ENCODE data around the gene KIF19.

The KIF19 gene

DNA sequence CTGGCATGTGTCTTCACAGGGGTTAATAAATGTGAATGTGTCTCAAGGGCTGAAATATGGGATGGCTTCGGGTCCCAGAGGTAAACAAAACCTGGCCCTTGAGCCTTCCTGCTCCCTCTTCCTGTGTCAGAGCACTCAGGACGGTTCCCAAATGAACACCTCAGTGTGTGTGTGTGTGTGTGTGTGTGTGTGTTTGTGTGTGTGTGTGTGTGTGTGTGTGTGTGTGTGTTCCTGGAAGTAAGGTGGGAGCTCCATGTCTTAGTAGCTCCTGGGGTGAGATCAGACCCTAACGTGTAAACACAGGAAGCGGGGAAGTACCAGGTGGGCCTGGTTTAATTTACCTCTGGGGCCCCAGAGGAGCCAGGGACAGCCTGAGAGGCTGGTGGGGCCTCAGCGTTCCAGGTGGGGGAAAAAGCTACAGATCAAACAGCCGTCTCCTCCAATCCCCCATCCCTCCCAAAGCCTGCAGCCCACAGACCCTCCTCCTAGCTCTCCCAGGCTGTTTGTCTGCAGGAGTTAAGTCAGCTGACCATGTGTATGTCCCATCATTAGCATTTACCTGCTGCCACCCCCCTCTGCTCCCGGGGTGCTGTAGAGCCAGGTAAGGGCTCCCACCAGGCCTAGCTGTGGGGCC, 6.1 kb downstream of the KIF19 start:
- TF ChIP-seq, protein P1, sequence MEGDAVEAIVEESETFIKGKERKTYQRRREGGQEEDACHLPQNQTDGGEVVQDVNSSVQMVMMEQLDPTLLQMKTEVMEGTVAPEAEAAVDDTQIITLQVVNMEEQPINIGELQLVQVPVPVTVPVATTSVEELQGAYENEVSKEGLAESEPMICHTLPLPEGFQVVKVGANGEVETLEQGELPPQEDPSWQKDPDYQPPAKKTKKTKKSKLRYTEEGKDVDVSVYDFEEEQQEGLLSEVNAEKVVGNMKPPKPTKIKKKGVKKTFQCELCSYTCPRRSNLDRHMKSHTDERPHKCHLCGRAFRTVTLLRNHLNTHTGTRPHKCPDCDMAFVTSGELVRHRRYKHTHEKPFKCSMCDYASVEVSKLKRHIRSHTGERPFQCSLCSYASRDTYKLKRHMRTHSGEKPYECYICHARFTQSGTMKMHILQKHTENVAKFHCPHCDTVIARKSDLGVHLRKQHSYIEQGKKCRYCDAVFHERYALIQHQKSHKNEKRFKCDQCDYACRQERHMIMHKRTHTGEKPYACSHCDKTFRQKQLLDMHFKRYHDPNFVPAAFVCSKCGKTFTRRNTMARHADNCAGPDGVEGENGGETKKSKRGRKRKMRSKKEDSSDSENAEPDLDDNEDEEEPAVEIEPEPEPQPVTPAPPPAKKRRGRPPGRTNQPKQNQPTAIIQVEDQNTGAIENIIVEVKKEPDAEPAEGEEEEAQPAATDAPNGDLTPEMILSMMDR (IDR thresholded peaks at IDR 0.05; ENCODE audit: borderline replicate concordance, insufficient read depth, low read depth, low read length), result no peak

DNA sequence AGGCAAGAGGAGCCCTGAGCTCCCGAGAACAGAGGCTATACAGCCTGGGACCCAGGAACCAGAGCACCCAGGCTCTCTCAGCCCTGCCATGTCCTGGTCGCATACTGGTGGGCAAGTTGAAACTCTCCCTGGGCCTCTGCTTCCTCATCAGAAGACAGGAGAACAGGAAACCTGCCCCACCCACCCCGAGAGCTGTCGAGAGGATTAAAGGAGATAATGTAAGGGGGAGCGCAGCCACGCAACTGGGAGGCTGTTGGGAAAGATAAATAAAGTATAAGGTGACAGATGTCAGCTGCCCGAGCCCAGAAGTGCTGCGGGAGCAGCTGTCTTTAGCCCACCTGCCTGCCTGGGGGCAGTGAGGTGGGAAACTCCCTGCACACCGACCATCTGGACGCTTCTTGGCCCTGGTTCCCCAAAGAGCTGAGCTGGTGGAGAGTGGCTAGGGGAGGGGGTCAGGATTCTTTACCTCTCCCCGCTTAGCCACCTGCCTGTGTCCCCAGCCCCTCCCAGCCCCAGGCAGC, 6.8 kb downstream of the KIF19 start:
- TF ChIP-seq, protein P1 (IDR thresholded peaks at IDR 0.05; ENCODE audit: borderline replicate concordance, insufficient read depth, low read depth, low read length), result no peak
- no peak overlapping the region for H3K4me3 ChIP-seq (ENCODE audit: low read depth, low read length)

More for the DNA sequence above, 6.1 kb downstream of the KIF19 start:
- H3K4me3 ChIP-seq (ENCODE audit: low read depth, low read length), result no peak overlapping the region

DNA sequence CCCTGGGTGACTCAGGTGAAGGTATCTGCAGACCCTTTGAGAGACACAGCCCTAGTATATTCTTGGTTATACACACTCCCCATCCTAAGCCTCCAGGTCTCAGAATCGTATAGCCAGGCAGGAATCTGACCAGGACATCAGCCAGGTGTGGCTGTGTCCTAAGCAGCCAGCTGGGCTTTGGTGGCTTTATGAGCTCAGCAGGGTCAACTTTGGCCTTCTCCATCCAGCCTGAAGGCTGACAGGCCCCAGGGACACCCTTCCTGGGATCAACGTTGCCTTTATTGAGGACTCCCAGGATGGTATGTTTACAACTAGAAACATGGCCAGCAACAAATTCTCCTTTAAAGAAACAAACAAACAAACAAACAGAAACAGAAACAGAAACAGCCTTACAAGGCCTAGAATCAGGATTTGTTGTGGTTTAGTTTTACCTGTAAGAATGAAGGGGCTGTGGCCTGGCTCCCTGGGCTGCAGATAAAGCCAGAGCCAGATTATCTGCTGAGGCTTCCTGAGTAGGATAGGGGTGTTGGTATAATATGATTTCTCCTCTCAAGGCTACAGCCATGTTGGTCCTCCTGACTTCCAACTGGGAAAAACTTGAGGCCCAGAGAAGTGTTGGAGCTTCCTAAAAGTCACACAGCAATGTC, 8.5 kb downstream of the KIF19 start:
- TF ChIP-seq, protein P1 (IDR thresholded peaks at IDR 0.05; ENCODE audit: borderline replicate concordance, insufficient read depth, low read depth, low read length), result no peak
- H3K4me3 ChIP-seq (ENCODE audit: low read depth, low read length), result no peak overlapping the region

DNA sequence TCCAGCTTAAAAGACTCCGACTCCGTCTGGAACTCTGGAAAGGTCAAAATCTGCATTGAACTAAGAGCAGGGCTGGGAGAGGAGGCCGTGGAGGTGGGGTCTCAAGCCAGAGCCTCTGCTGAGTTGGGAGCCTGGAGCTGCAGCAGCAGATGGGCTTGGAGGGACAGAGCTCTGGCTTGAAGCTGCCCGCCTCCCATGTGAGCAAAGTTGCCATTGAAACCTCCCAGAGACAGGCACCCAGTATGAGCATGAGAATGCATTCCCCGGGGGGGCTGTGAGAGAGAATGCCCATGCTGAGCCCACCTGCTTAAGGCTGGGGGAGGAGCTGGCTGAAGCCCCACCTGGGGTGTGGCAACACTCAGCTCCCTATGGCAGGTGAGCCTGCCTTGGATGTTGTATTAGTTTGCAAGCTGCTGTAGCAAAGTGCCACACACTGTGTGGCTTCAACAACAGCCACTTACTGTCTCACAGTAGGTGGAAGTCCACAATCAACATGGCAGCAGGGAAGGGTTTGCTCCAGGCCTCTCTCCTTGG, 9.6 kb downstream of the KIF19 start:
- TF ChIP-seq, protein P1 (IDR thresholded peaks at IDR 0.05; ENCODE audit: borderline replicate concordance, insufficient read depth, low read depth, low read length), result no peak
- H3K4me3 ChIP-seq (ENCODE audit: low read depth, low read length), result no peak overlapping the region

DNA sequence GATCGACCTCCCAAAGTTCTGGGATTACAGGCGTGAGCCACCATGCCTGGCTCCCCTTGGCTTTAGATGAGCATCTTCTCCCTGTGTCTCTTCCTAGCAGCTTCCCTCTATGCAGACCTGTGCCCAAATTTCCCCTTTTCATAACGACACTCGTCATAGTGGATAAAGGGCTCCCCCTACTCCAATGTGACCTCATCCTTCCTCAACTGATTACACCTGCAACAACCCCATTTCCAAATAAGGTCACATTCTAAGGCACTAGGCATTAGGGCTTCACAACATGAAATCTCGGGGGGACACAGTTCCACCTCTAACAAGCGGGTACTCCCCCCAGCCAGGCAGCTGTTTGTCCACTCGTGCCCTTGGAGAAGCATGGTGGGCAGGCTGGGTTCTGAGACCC, 10.3 kb downstream of the KIF19 start:
- TF ChIP-seq, protein P1 (IDR thresholded peaks at IDR 0.05; ENCODE audit: borderline replicate concordance, insufficient read depth, low read depth, low read length), result no peak

DNA sequence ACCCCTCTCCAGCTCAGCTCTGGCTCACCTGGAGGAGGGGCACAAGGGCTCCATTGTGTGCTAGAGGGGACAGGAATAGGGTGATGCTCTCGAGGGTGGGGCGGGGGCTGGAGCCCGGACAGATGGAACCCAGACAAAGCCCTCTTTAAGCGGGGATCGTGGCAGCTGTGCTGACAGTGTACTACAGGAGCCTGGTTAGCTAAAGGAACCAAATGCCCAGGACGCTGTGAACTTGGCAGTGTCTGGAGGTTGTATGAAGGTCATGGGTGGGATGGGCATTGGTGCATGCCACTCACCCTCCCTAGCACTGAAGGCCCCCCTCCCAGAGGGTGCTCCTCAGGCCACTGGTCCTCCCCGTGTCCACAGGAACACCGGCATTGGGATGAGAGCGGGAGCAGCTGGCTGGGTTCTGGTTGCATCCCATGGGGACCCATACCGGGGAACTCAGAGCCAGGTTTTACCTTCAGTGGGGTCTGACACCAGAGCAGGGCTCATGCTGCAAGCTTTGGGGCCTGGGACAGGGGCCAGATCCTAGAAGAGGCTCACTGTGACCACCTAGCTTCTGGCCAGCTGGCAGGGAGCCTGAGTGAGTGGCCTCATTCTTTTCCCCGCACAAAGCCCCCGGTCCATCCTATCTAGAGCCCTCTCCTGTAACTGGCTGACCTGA, 11.9 kb downstream of the KIF19 start:
- no peak overlapping the region for H3K4me3 ChIP-seq (ENCODE audit: low read depth, low read length)
- TF ChIP-seq, protein P1 (IDR thresholded peaks at IDR 0.05; ENCODE audit: borderline replicate concordance, insufficient read depth, low read depth, low read length), result no peak

More for the DNA sequence above, 10.3 kb downstream of the KIF19 start:
- H3K4me3 ChIP-seq (ENCODE audit: low read depth, low read length), result no peak overlapping the region

All from GM12875 (cell line).